Transverse colon (tissue), 4 donors: Measurements from ENCODE around the gene HORMAD2.

ENCODE experiments used
- EP300 ChIP-seq: sonication (generic); formaldehyde crosslinking; IDR thresholded peaks from one replicate; pipeline ENCODE4 v1.6.1; 2017; ENCODE audit warnings: antibody characterized with exemption, low read depth
- POLR2A ChIP-seq: fragments of 450-650 bp; IDR thresholded peaks from one replicate; pipeline ENCODE4 v1.6.1; 2016; ENCODE audit warnings: antibody characterized with exemption, mild to moderate bottlenecking, moderate library complexity
- POLR2AphosphoS5 ChIP-seq, 3 donors: sonication (generic); formaldehyde crosslinking; IDR thresholded peaks; one replicate each; pipeline ENCODE4 v1.6.1; 2016; ENCODE audit warnings: antibody characterized with exemption in 3 of 3
- TF ChIP-seq, protein P1 (sequence below), 5 experiments: fragments of 200-600 bp in 3 of 5; fragments of 450-650 bp in 2 of 5; sonication (generic) in 3 of 5; IDR thresholded peaks; 1 replicate in 2 of 5; 2 replicates in 3 of 5; pipeline ENCODE4 v1.5.1; 2016 to 2017; ENCODE audit warnings: antibody characterized with exemption in 5 of 5, inconsistent platforms in 3 of 5, mild to moderate bottlenecking in 2 of 5, moderate library complexity in 1 of 5

DNA sequence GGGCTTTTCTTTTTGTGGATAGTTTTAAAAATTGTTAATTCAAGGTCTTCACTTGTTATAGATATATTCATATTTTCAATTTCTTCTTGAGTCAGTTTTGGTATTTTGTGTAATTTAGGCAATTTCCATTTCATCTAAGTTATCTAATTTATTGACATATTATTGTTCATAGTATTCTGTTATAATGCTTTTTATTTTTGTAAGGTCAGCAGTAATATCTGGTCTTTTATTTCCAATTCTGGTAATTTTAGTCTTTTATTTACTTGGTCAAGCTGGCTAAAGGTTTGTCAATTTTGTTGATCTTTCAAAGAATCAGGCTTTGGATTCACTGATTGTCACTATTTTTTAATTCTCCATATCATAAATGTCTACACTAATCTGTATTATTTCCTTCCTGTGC lies 60.1 kb downstream of the HORMAD2 start:
- TF ChIP-seq POLR2AphosphoS5 (IDR thresholded peaks at IDR 0.05) (no peak), POLR2A (no peak), EP300 (no peak)
- TF ChIP-seq, protein P1, sequence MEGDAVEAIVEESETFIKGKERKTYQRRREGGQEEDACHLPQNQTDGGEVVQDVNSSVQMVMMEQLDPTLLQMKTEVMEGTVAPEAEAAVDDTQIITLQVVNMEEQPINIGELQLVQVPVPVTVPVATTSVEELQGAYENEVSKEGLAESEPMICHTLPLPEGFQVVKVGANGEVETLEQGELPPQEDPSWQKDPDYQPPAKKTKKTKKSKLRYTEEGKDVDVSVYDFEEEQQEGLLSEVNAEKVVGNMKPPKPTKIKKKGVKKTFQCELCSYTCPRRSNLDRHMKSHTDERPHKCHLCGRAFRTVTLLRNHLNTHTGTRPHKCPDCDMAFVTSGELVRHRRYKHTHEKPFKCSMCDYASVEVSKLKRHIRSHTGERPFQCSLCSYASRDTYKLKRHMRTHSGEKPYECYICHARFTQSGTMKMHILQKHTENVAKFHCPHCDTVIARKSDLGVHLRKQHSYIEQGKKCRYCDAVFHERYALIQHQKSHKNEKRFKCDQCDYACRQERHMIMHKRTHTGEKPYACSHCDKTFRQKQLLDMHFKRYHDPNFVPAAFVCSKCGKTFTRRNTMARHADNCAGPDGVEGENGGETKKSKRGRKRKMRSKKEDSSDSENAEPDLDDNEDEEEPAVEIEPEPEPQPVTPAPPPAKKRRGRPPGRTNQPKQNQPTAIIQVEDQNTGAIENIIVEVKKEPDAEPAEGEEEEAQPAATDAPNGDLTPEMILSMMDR (IDR thresholded peaks at IDR 0.05) = no peak
